ENCODE measurements around the gene ZNF576. TPM values are rescaled to one million over a fixed set of nuclear protein-coding genes. Genes with fewer than 3 reads are reported as not detected.

The ZNF576 gene
- total and polyA plus RNA-seq, 4 donors: 6.9 to 14.9 (median 10.9) TPM

DNA sequence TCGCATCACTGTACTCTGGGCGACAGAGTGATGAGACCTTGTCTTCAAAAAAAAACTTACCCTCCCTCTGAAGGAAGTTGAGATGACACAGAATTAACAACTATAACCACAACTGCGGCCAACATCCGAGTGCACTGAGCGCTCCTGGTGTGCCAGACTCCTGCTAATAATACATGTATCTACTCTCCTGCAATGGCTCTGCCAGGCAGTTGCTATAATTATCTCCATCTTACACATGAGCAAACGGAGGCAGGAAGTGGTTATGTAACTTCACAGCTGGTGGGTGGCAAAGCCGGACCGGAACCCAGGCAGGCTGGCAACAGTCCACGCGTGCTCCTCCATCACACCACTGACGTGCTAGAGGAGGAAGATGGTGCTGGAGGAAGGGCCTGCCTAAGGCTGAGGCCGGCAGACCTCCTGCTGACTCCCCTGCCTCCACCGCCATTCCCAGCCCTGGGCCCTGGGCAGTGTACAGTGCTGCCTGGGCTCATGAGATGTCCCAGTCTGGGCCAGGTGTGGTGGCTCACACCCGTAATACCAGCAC lies 33.6 kb upstream of the ZNF576 start:
- no peaks in the 10 kb centered on the region for H3K4me1 ChIP-seq (ENCODE audit: control insufficient read depth in 4 of 4, insufficient read depth in 4 of 4, low read length in 3 of 4)
- no peaks in the 10 kb centered on the region for H3K9me3 ChIP-seq (ENCODE audit: control insufficient read depth in 4 of 4, low read length in 3 of 4)
- no peak for DNase-seq (ENCODE audit: low spot score)
- peaks cover 0 to 7% (median 2%) of the 10 kb centered on the region in 4 donors for H3K36me3 ChIP-seq (ENCODE audit: control insufficient read depth in 4 of 4, insufficient read depth in 3 of 4, low read depth in 1 of 4, low read length in 3 of 4)
- H3K4me3 ChIP-seq (ENCODE audit: low read depth in 1 of 3, low read length in 3 of 3): no peak overlapping the region
- peak overlapping the region; percentile 19 to 50 for H3K27ac ChIP-seq (ENCODE audit: low read depth in 1 of 2, low read length in 2 of 2)
- TF ChIP-seq EGR1 (IDR thresholded peaks at IDR 0.05; ENCODE audit: low read depth in 2 of 2) (no peak), SP1 (IDR thresholded peaks at IDR 0.05) (peak; percentile 29), HNF4G (IDR thresholded peaks at IDR 0.05) (no peak)
- TF ChIP-seq, protein P1, sequence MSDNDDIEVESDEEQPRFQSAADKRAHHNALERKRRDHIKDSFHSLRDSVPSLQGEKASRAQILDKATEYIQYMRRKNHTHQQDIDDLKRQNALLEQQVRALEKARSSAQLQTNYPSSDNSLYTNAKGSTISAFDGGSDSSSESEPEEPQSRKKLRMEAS (IDR thresholded peaks at IDR 0.05): no peak
- TF ChIP-seq, protein P2, sequence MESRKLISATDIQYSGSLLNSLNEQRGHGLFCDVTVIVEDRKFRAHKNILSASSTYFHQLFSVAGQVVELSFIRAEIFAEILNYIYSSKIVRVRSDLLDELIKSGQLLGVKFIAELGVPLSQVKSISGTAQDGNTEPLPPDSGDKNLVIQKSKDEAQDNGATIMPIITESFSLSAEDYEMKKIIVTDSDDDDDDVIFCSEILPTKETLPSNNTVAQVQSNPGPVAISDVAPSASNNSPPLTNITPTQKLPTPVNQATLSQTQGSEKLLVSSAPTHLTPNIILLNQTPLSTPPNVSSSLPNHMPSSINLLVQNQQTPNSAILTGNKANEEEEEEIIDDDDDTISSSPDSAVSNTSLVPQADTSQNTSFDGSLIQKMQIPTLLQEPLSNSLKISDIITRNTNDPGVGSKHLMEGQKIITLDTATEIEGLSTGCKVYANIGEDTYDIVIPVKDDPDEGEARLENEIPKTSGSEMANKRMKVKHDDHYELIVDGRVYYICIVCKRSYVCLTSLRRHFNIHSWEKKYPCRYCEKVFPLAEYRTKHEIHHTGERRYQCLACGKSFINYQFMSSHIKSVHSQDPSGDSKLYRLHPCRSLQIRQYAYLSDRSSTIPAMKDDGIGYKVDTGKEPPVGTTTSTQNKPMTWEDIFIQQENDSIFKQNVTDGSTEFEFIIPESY (IDR thresholded peaks at IDR 0.05): no peak
- H3K27me3 ChIP-seq (ENCODE audit: control insufficient read depth in 4 of 4, insufficient read depth in 4 of 4, low read length in 3 of 4): no peaks in the 10 kb centered on the region
- no peak overlapping the region for H3K9ac ChIP-seq (ENCODE audit: low read depth in 1 of 2, low read length in 2 of 2)
- WGBS: 69% methylated on average over 14 of the region's 14 CpGs

DNA sequence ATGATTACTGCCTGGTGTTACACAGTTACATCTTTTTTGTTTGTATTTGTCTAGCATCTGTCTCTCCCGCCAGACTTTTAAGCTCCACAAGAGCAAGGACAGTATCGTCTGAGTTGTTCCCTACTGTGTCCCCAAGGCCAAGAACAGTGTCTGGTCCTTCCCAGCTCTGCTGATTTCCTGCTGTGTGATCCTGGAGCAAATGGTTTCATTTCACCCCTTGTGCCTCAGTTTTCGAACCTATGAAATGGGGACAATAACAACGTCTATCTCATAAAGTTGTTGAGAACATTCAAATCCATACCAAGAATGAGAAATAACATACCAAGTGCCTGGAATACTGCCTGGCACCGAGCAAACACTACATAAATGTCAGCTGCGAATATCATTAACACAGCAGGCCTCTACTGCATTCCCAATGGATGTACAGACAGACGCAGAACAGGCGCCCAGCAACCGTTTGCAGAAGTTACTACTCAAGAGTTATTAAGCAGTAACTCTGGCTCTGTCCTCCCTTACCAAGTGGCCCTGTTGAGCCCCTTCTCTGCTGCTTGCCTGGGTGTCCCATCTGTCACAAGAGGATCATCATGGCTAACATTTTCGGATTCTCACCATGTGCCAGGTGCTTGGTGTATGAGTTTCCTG lies 32.5 kb upstream of the ZNF576 start:
- WGBS: 89% methylated on average over 10 of the region's 10 CpGs

DNA sequence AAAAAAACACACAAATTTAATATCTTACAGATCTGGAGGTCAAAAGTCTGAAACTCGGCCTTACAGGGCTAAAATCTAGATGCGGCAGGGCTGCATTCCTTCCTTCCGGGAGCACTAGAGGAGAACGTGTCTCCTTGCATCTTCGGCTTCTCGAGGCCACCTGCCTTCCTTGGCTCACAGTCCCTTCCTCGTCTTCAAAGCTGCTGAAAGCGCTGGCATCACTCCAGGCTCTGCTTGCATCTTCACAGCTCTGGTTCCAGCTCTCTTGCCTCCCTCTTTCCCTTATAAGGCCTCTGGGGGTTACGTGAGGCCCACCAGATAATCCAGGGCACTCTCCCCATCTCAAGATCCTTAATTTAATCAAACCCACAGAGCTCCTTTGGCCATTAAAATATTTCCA lies 31.6 kb upstream of the ZNF576 start:
- H3K9ac ChIP-seq (ENCODE audit: low read depth in 1 of 2, low read length in 2 of 2): no peak overlapping the region
- no peak for DNase-seq (ENCODE audit: low spot score)
- H3K9me3 ChIP-seq (ENCODE audit: control insufficient read depth in 4 of 4, low read length in 3 of 4): no peaks in the 10 kb centered on the region
- WGBS: 87% methylated on average over 9 of the region's 9 CpGs
- H3K27me3 ChIP-seq (ENCODE audit: control insufficient read depth in 4 of 4, insufficient read depth in 4 of 4, low read length in 3 of 4): no peaks in the 10 kb centered on the region
- no peak for TF ChIP-seq FOXA2 (IDR thresholded peaks at IDR 0.05)
- TF ChIP-seq, protein P2 (IDR thresholded peaks at IDR 0.05): no peak
- no peak for TF ChIP-seq FOXA1 (IDR thresholded peaks at IDR 0.05)
- TF ChIP-seq, protein P3, sequence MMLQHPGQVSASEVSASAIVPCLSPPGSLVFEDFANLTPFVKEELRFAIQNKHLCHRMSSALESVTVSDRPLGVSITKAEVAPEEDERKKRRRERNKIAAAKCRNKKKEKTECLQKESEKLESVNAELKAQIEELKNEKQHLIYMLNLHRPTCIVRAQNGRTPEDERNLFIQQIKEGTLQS (IDR thresholded peaks at IDR 0.05): no peak
- TF ChIP-seq HNF4G (IDR thresholded peaks at IDR 0.05): no peak
- no peak overlapping the region for H3K4me3 ChIP-seq (ENCODE audit: low read depth in 1 of 3, low read length in 3 of 3)
- no peak overlapping the region for H3K27ac ChIP-seq (ENCODE audit: low read depth in 1 of 2, low read length in 2 of 2)
- no peaks in the 10 kb centered on the region for H3K4me1 ChIP-seq (ENCODE audit: control insufficient read depth in 4 of 4, insufficient read depth in 4 of 4, low read length in 3 of 4)
- H3K36me3 ChIP-seq (ENCODE audit: control insufficient read depth in 4 of 4, insufficient read depth in 3 of 4, low read depth in 1 of 4, low read length in 3 of 4): peaks cover 0 to 7% (median 2%) of the 10 kb centered on the region in 4 donors

More for the DNA sequence above, 32.5 kb upstream of the ZNF576 start:
- Histone ChIP-seq H3K36me3 (ENCODE audit: control insufficient read depth in 4 of 4, insufficient read depth in 3 of 4, low read depth in 1 of 4, low read length in 3 of 4) (peaks cover 0 to 7% (median 2%) of the 10 kb centered on the region in 4 donors), H3K4me1 (ENCODE audit: control insufficient read depth in 4 of 4, insufficient read depth in 4 of 4, low read length in 3 of 4) (no peaks in the 10 kb centered on the region), H3K9me3 (ENCODE audit: control insufficient read depth in 4 of 4, low read length in 3 of 4) (no peaks in the 10 kb centered on the region), H3K27me3 (ENCODE audit: control insufficient read depth in 4 of 4, insufficient read depth in 4 of 4, low read length in 3 of 4) (no peaks in the 10 kb centered on the region), H3K27ac (ENCODE audit: low read depth in 1 of 2, low read length in 2 of 2) (peak overlapping the region in 1 of 2 donors; percentile 0), H3K9ac (ENCODE audit: low read depth in 1 of 2, low read length in 2 of 2) (no peak overlapping the region), H3K4me3 (ENCODE audit: low read depth in 1 of 3, low read length in 3 of 3) (no peak overlapping the region)
- no peak for DNase-seq (ENCODE audit: low spot score)
- TF ChIP-seq NR2F2 (IDR thresholded peaks at IDR 0.05) (no peak), FOXA1 (IDR thresholded peaks at IDR 0.05) (no peak), GABPA (IDR thresholded peaks at IDR 0.05 in 1 of 2, conservative IDR thresholded peaks at IDR 0.05 in 1 of 2) (no peak)
- TF ChIP-seq, protein P3 (IDR thresholded peaks at IDR 0.05): no peak
